GM11168 (cell line): ENCODE data around the gene PCF11.
"Not testable (repeated sequence)": the region's sequence is repeated elsewhere in the genome, so short reads cannot be mapped to it uniquely, and the experiment has no call there.

Experiments used
- in situ Hi-C: fragments of 300-500 bp; cut with MboI; formaldehyde crosslinking; loops from one replicate; pipeline ENCODE4 v1.12.0; 2022; ENCODE audit warnings: low sequenced_read_pairs; ENCODE audit not compliant: unreplicated experiment

PCF11 gene

GRCh38 chr11:83156996-83157593, at the start of gene PCF11:
TSS of gene PCF11 (plus strand) at chr11:83157131. CDS start at chr11:83157440, 309 bp downstream.
- in situ Hi-C loops, result no loop called here

GRCh38 chr11:83112886-83113285, 44.0 kb upstream of the PCF11 start:
- in situ Hi-C loops, result no loop called here

- in situ Hi-C loops, result no loop called here
These were observed 41.9 kb upstream of the PCF11 start for GRCh38 chr11:83115026-83115425.

GRCh38 chr11:83115551-83115950, 41.4 kb upstream of the PCF11 start:
- in situ Hi-C loops, result no loop called here

GRCh38 chr11:83116015-83116641, 40.8 kb upstream of the PCF11 start:
- in situ Hi-C loops, result no loop called here

GRCh38 chr11:83118814-83119213, 38.1 kb upstream of the PCF11 start:
- in situ Hi-C loops, result no loop called here

GRCh38 chr11:83119216-83119615, 37.7 kb upstream of the PCF11 start:
- in situ Hi-C loops, result no loop called here

GRCh38 chr11:83120327-83120726, 36.6 kb upstream of the PCF11 start:
- in situ Hi-C loops, result no loop called here

GRCh38 chr11:83122050-83122449, 34.9 kb upstream of the PCF11 start:
- in situ Hi-C loops, result no loop called here

GRCh38 chr11:83122766-83123165, 34.2 kb upstream of the PCF11 start:
- in situ Hi-C loops, result no loop called here

GRCh38 chr11:83124636-83125424, 32.1 kb upstream of the PCF11 start:
- in situ Hi-C loops, result no loop called here

- in situ Hi-C loops, result no loop called here
These were observed 31.4 kb upstream of the PCF11 start for GRCh38 chr11:83125577-83125976.

- in situ Hi-C loops, result no loop called here
These were observed 29.7 kb upstream of the PCF11 start for GRCh38 chr11:83127310-83127637.

GRCh38 chr11:83132191-83132590, 24.7 kb upstream of the PCF11 start:
- in situ Hi-C loops, result no loop called here

GRCh38 chr11:83133266-83133665, 23.7 kb upstream of the PCF11 start:
- in situ Hi-C loops, result not testable (repeated sequence)

GRCh38 chr11:83139310-83139709, 17.6 kb upstream of the PCF11 start:
- in situ Hi-C loops, result no loop called here

- in situ Hi-C loops, result no loop called here
These were observed 16.1 kb upstream of the PCF11 start for GRCh38 chr11:83140691-83141455.

GRCh38 chr11:83147895-83148294, 9.0 kb upstream of the PCF11 start:
- in situ Hi-C loops, result no loop called here

GRCh38 chr11:83150450-83150849, 6.5 kb upstream of the PCF11 start:
- in situ Hi-C loops, result no loop called here

- in situ Hi-C loops, result no loop called here
These were observed 5.5 kb upstream of the PCF11 start for GRCh38 chr11:83151274-83151977.
